ENCODE results near the gene APOD. TPM values are rescaled to one million over a fixed set of nuclear protein-coding genes. Genes with fewer than 3 reads are reported as not detected.
A peak's percentile ranks its signal among the peaks of the same experiment; 100 is the strongest.

The APOD gene
- total and polyA plus RNA-seq, 9 of the 15 experiments (the other 6 are each of a cell fraction or from before 2014, with no cell fraction given), result 0.18 to 0.50 (median 0.35) TPM; not detected in 1

- TF ChIP-seq MITF (IDR thresholded peaks at IDR 0.05) (0 out of 2 replicates have a peak, but pooled peaks have one; percentile 18), PKNOX1 (IDR thresholded peaks at IDR 0.05) (peak; percentile 63), TBL1XR1 (IDR thresholded peaks at IDR 0.05; ENCODE audit: low read length in 2 of 2) (no peak), USF2 (CRISPR knock-in tag; IDR thresholded peaks at IDR 0.05) (0 out of 2 replicates have a peak, but pooled peaks have one; percentile 51), ATF1 (CRISPR knock-in tag; IDR thresholded peaks at IDR 0.05) (no peak), ATF1 (tag; IDR thresholded peaks at IDR 0.05) (peak; percentile 60; the same call in 1 of the 2 replicates), HNRNPLL (IDR thresholded peaks at IDR 0.05; ENCODE audit: low read depth, low read length, poor library complexity, severe bottlenecking) (peak; percentile 63), TAL1 (IDR thresholded peaks at IDR 0.05) (no peak), DIDO1 (tag; IDR thresholded peaks at IDR 0.05; ENCODE audit: low read depth) (0 out of 2 replicates have a peak, but pooled peaks have one; percentile 33), PCBP2 (IDR thresholded peaks at IDR 0.05; ENCODE audit: low read depth, low read length, poor library complexity, severe bottlenecking) (no peak), MNT (conservative IDR thresholded peaks at IDR 0.05) (peak; percentile 85 to 86), ATF7 (IDR thresholded peaks at IDR 0.05) (0 out of 2 replicates have a peak, but pooled peaks have one; percentile 18), KLF13 (tag; IDR thresholded peaks at IDR 0.05; ENCODE audit: borderline replicate concordance, low read depth) (no peak), FOXM1 (IDR thresholded peaks at IDR 0.05; ENCODE audit: low read depth) (0 out of 2 replicates have a peak, but pooled peaks have one; percentile 28), FOXM1 (CRISPR knock-in tag; IDR thresholded peaks at IDR 0.05; ENCODE audit: low read depth) (no peak), HDAC1 (IDR thresholded peaks at IDR 0.05) (peak in 1 of 2 experiments; percentile 43; a peak in 1 of 4 replicates), RREB1 (CRISPR knock-in tag; IDR thresholded peaks at IDR 0.05) (no peak), BCOR (IDR thresholded peaks at IDR 0.05) (no peak), DACH1 (IDR thresholded peaks at IDR 0.05; ENCODE audit: partially characterized antibody) (peak; percentile 20)
Measured at GRCh38 chr3:195556390-195556789, 27.4 kb downstream of the APOD start (continued).
